Hepatocyte (in vitro differentiated cells): ENCODE results near the gene TENM4. TPM values are rescaled to one million over a fixed set of nuclear protein-coding genes. Genes with fewer than 3 reads are reported as not detected.

ENCODE experiments used
- DNase-seq: peaks from one replicate; pipeline ENCODE4 v3.0.0-alpha.2; 2016; ENCODE audit warnings: low spot score
- H2AFZ ChIP-seq: fragments of 200-600 bp; sonication (generic); 2 replicates; pipeline ENCODE4 v1.6.0; 2016; ENCODE audit warnings: antibody characterized with exemption, mild to moderate bottlenecking
- H3K27ac ChIP-seq: fragments of 200-600 bp; sonication (generic); 2 replicates; pipeline ENCODE4 v1.5.1; 2016; ENCODE audit warnings: mild to moderate bottlenecking
- H3K27me3 ChIP-seq: fragments of 200-600 bp; sonication (generic); 2 replicates; pipeline ENCODE4 v1.6.1; 2016
- H3K36me3 ChIP-seq: fragments of 200-600 bp; sonication (generic); replicated peaks from 2 replicates; pipeline ENCODE4 v1.5.1; 2016; ENCODE audit warnings: low read depth; ENCODE audit not compliant: insufficient read depth
- H3K4me1 ChIP-seq: fragments of 200-600 bp; sonication (generic); 2 replicates; pipeline ENCODE4 v1.5.1; 2016; ENCODE audit warnings: mild to moderate bottlenecking, moderate library complexity; ENCODE audit not compliant: insufficient read depth
- H3K4me2 ChIP-seq: fragments of 200-600 bp; sonication (generic); 2 replicates; pipeline ENCODE4 v1.6.0; 2016
- H3K4me3 ChIP-seq: fragments of 200-600 bp; sonication (generic); 2 replicates; pipeline ENCODE4 v1.5.1; 2016; ENCODE audit warnings: mild to moderate bottlenecking
- H3K79me2 ChIP-seq: fragments of 200-600 bp; sonication (generic); 2 replicates; pipeline ENCODE4 v1.6.0; 2017; ENCODE audit warnings: mild to moderate bottlenecking
- H3K9me2 ChIP-seq: fragments of 200-600 bp; sonication (generic); replicated peaks from 2 replicates; pipeline ENCODE4 v1.6.0; 2017; ENCODE audit warnings: mild to moderate bottlenecking; ENCODE audit not compliant: insufficient read depth
- H3K9me3 ChIP-seq: fragments of 200-600 bp; sonication (generic); 2 replicates; pipeline ENCODE4 v1.5.1; 2016; ENCODE audit warnings: low read depth, mild to moderate bottlenecking
- H4K20me1 ChIP-seq: fragments of 200-600 bp; sonication (generic); 2 replicates; pipeline ENCODE4 v1.6.0; 2016; ENCODE audit warnings: mild to moderate bottlenecking; ENCODE audit not compliant: insufficient read depth, poor library complexity, severe bottlenecking
- EZH2 ChIP-seq: fragments of 200-600 bp; sonication (generic); IDR thresholded peaks from 2 replicates; pipeline ENCODE4 v1.6.1; 2016; ENCODE audit warnings: antibody characterized with exemption, mild to moderate bottlenecking, borderline replicate concordance
- EZH2phosphoT487 ChIP-seq: fragments of 200-600 bp; sonication (generic); IDR thresholded peaks from one replicate; pipeline ENCODE4 v1.6.1; 2018; ENCODE audit warnings: antibody characterized with exemption, mild to moderate bottlenecking, low read depth, moderate library complexity; ENCODE audit not compliant: unreplicated experiment, severe bottlenecking
- WGBS: methylation state at CpG from one replicate; pipeline ENCODE4 v1.1.6; 2016; ENCODE audit warnings: low lambda C conversion rate; ENCODE audit errors: missing lambda C conversion rate; 5-methylcytosine and 5-hydroxymethylcytosine counted together
- polyA plus RNA-seq: library from polyadenylated mRNA; unstranded; fragments of >200 nt; fragmentation: Nextera tagmentation; extraction: Ambion mirVana; gene quantifications from 2 replicates; pipeline ENCODE4 v1.2.1, GENCODE V29; 2016
- total RNA-seq: library from RNA; depleted of rRNA; stranded (reverse); fragments of >200 nt; gene quantifications from 2 replicates; pipeline ENCODE4 v1.2.3, GENCODE V29; 2014
- TF ChIP-seq, protein P1 (sequence below): fragments of 200-600 bp; sonication (generic); IDR thresholded peaks from 2 replicates; pipeline ENCODE4 v1.5.1; 2016; ENCODE audit warnings: antibody characterized with exemption, mild to moderate bottlenecking; ENCODE audit not compliant: poor library complexity

TENM4 gene
- total and polyA plus RNA-seq, 2 experiments from 2014 or later, result 18.4 to 18.7 TPM

DNA sequence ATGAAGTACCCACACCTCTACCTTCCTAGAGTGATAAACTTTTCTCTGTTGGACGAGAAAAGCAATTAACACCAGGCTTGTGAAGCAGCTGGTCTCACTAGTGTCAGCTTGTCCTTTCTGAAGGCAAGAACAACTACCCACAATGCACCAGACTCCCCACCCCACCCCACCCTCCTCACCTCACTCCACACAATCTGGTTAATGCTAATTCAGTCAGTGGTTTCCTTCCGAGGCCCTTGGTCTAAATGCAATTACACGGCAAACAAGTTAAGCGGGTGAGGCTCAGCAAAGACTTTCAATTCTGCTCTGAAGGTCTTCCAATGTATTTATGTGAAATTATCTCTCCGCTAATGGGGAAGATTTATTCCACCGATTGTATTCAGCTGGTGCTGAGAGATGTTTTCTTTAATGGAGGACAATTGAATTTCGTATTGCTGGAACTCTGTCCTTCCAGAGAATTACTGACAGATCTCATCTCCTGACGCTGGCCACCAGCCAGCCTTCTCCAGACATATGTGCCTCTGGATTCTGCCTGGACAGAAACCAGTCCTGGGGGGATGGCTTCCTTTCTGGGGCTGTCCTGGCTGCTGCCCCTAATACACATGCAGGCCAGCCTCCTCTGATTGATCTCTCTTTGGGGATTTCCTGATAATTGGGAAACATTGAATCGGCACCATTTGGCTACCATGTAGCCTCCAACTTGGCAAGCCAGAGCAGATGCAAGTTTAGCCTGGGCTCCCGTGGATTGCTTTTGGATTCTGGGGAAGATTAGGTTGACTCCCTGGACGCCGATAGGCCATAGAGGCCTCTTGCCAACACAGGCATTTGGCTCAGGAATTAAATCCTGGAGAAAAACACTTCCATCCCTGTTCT, 700.4 kb downstream of the TENM4 start:
- H3K4me1 ChIP-seq, result no peaks in the 10 kb centered on the region
- no peaks in the 10 kb centered on the region for H4K20me1 ChIP-seq
- no peak for TF ChIP-seq EZH2phosphoT487
- TF ChIP-seq, protein P1, sequence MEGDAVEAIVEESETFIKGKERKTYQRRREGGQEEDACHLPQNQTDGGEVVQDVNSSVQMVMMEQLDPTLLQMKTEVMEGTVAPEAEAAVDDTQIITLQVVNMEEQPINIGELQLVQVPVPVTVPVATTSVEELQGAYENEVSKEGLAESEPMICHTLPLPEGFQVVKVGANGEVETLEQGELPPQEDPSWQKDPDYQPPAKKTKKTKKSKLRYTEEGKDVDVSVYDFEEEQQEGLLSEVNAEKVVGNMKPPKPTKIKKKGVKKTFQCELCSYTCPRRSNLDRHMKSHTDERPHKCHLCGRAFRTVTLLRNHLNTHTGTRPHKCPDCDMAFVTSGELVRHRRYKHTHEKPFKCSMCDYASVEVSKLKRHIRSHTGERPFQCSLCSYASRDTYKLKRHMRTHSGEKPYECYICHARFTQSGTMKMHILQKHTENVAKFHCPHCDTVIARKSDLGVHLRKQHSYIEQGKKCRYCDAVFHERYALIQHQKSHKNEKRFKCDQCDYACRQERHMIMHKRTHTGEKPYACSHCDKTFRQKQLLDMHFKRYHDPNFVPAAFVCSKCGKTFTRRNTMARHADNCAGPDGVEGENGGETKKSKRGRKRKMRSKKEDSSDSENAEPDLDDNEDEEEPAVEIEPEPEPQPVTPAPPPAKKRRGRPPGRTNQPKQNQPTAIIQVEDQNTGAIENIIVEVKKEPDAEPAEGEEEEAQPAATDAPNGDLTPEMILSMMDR, result no peak
- TF ChIP-seq EZH2, result no peak
- no peaks in the 10 kb centered on the region for H3K9me3 ChIP-seq
- H3K4me3 ChIP-seq, result no peak overlapping the region
- no peaks in the 10 kb centered on the region for H3K36me3 ChIP-seq
- H2AFZ ChIP-seq, result no peak overlapping the region
- no peak overlapping the region for H3K4me2 ChIP-seq
- H3K9me2 ChIP-seq, result no peaks in the 10 kb centered on the region
- no peak overlapping the region for H3K27ac ChIP-seq
- 82% methylated on average over 12 of the region's 12 CpGs for WGBS
- no peak for DNase-seq
- H3K27me3 ChIP-seq, result no peaks in the 10 kb centered on the region
- no peaks in the 10 kb centered on the region for H3K79me2 ChIP-seq

DNA sequence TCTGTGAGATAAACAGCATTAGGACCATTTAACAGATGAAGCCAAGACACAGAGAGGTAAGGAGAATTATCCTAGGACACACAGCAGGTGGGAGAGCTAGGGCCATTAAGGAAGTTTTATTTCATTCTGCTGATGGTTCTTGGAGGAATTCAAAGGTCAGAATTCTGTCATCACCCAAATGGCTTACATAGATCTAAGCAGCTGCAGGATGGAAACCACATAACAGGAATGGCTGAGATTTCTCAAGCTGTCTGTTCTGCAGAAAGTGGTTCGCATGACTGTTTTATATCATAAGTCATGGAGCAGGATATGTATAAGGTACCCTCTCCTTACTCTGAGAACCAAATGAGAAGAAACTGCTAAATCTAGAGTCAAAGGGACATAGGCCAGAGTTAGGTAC, 702.9 kb downstream of the TENM4 start:
- no peaks in the 10 kb centered on the region for H3K79me2 ChIP-seq
- no peak overlapping the region for H3K4me2 ChIP-seq
- no peaks in the 10 kb centered on the region for H3K27me3 ChIP-seq
- TF ChIP-seq EZH2 (no peak), EZH2phosphoT487 (no peak)
- TF ChIP-seq, protein P1, result no peak
- DNase-seq, result no peak
- no peaks in the 10 kb centered on the region for H3K4me1 ChIP-seq
- no peak overlapping the region for H2AFZ ChIP-seq
- 93% methylated on average over 1 of the region's 1 CpG for WGBS
- no peaks in the 10 kb centered on the region for H3K9me2 ChIP-seq
- H3K36me3 ChIP-seq, result no peaks in the 10 kb centered on the region
- no peak overlapping the region for H3K27ac ChIP-seq
- H3K9me3 ChIP-seq, result no peaks in the 10 kb centered on the region
- H4K20me1 ChIP-seq, result no peaks in the 10 kb centered on the region
- H3K4me3 ChIP-seq, result no peak overlapping the region

DNA sequence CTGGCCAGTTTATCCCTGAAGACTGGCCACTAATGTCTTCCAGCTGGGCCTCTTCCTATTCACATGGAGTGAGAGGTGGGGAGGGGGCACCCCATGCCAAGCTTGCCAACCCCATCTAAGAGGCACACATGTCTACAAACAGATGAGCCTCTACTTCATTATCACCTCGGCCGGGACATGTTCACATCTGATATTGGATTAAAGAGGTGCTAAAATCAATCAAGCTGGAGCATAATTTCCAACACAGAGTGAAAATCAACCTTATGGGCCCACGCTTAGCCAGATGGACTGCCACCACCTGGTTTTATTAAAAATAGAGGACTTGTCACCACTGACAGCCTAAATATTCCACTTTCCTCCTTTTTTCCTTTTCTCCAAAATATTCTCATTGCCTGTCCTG, 703.5 kb downstream of the TENM4 start:
- Histone ChIP-seq H3K79me2 (no peaks in the 10 kb centered on the region), H2AFZ (no peak overlapping the region), H3K4me2 (no peak overlapping the region), H3K27me3 (no peaks in the 10 kb centered on the region), H3K4me1 (no peaks in the 10 kb centered on the region), H3K36me3 (no peaks in the 10 kb centered on the region), H3K9me2 (no peaks in the 10 kb centered on the region), H3K9me3 (no peaks in the 10 kb centered on the region), H3K4me3 (no peak overlapping the region), H3K27ac (no peak overlapping the region), H4K20me1 (no peaks in the 10 kb centered on the region)
- TF ChIP-seq EZH2, result no peak
- TF ChIP-seq EZH2phosphoT487, result no peak
- TF ChIP-seq, protein P1, result no peak
- 99% methylated on average over 3 of the region's 3 CpGs for WGBS
- no peak for DNase-seq
